ENCODE results near the gene LRRC36. TPM values are rescaled to one million over a fixed set of nuclear protein-coding genes. Genes with fewer than 3 reads are reported as not detected.
A peak's percentile ranks its signal among the peaks of the same experiment; 100 is the strongest.

The LRRC36 gene
- total and polyA plus RNA-seq, 10 of the 15 experiments (the other 5 are each of a cell fraction or from before 2014, with no cell fraction given), result 0.45 to 2.0 (median 0.75) TPM; not detected in 1

DNA sequence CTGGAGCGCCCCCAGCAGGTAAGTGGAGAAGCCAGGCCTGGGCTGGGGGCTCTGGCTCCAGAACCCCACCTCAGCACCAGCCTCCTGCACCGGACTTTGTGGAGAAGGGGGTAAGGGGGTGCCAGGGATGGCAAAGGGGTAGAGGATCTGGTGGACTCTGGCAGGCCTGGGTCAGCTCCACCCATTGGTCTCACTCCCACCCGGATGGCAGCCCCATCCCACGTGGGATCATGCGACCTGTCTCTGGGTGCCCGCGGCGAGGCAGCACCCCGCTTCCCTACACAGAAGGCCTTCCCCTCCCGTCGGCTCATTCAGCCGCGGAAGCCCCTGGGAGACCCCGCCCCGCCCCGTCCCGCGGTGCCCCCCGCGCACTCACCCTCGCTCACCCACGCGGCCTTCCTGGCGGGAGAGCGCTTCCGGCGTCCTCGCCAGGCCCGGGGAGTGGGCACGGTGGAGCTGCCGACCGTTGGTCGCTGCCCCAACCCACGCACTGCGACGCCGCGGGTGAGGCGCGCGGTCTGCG, 47.8 kb upstream of the LRRC36 start:
- Histone ChIP-seq H3K4me3 (peak overlapping the region; percentile 74), H3K27me3 (replicated peaks in 1 of 2; ENCODE audit: control insufficient read depth in 2 of 2, insufficient read depth in 2 of 2, low read length in 1 of 2) (no peaks in the 10 kb centered on the region), H3K27ac (ENCODE audit: control insufficient read depth, insufficient read depth) (peak overlapping the region; percentile 6; the same call in 1 of the 2 replicates), H3K36me3 (ENCODE audit: control insufficient read depth in 2 of 2, insufficient read depth in 2 of 2, low read length in 1 of 2) (no peaks in the 10 kb centered on the region; a peak in 1 of 4 replicates), H3K9me3 (replicated peaks; ENCODE audit: control insufficient read depth, insufficient read depth, low read length) (no peaks in the 10 kb centered on the region), H2AFZ (ENCODE audit: control insufficient read depth, low read depth, low read length) (peak overlapping the region; percentile 69), H4K20me1 (ENCODE audit: control insufficient read depth, insufficient read depth) (no peaks in the 10 kb centered on the region), H3K4me1 (ENCODE audit: control insufficient read depth, insufficient read depth, low read length) (peaks cover 4% of the 10 kb centered on the region; the same call in 1 of the 2 replicates), H3K4me2 (ENCODE audit: control insufficient read depth, insufficient read depth) (peak overlapping the region; percentile 91), H3K9ac (ENCODE audit: control insufficient read depth, insufficient read depth, low read length) (peak overlapping the region; percentile 62), H3K79me2 (ENCODE audit: control insufficient read depth, insufficient read depth, low read length) (0 out of 2 replicates have a peak, but pooled peaks cover 2% of the 10 kb centered on the region)
- TF ChIP-seq IKZF2 (IDR thresholded peaks at IDR 0.05) (0 out of 4 replicates have a peak, but pooled peaks of 1 of the 2 experiments have one; percentile 4), SPI1 (IDR thresholded peaks at IDR 0.05; ENCODE audit: borderline replicate concordance, insufficient read depth, low read depth, low read length) (no peak), CBX3 (IDR thresholded peaks at IDR 0.05; ENCODE audit: borderline replicate concordance, low read depth) (no peak), EGR1 (IDR thresholded peaks at IDR 0.05; ENCODE audit: borderline replicate concordance in 1 of 2, low read depth in 2 of 2, low read length in 2 of 2) (peak in 1 of 2 experiments; percentile 38; a peak in 1 of 3 replicates), SMC3 (IDR thresholded peaks at IDR 0.05; ENCODE audit: borderline replicate concordance, low read length) (0 out of 2 replicates have a peak, but pooled peaks have one; percentile 3), PAX5 (IDR thresholded peaks at IDR 0.05; ENCODE audit: borderline replicate concordance, low read depth, low read length) (no peak), NBN (IDR thresholded peaks at IDR 0.05) (0 out of 2 replicates have a peak, but pooled peaks have one; percentile 18), CREB1 (IDR thresholded peaks at IDR 0.05; ENCODE audit: low read depth) (no peak), RUNX3 (IDR thresholded peaks at IDR 0.05; ENCODE audit: low read length) (no peak)
- TF ChIP-seq, protein P1, sequence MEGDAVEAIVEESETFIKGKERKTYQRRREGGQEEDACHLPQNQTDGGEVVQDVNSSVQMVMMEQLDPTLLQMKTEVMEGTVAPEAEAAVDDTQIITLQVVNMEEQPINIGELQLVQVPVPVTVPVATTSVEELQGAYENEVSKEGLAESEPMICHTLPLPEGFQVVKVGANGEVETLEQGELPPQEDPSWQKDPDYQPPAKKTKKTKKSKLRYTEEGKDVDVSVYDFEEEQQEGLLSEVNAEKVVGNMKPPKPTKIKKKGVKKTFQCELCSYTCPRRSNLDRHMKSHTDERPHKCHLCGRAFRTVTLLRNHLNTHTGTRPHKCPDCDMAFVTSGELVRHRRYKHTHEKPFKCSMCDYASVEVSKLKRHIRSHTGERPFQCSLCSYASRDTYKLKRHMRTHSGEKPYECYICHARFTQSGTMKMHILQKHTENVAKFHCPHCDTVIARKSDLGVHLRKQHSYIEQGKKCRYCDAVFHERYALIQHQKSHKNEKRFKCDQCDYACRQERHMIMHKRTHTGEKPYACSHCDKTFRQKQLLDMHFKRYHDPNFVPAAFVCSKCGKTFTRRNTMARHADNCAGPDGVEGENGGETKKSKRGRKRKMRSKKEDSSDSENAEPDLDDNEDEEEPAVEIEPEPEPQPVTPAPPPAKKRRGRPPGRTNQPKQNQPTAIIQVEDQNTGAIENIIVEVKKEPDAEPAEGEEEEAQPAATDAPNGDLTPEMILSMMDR (IDR thresholded peaks at IDR 0.05 in 2 of 3, conservative IDR thresholded peaks at IDR 0.05 in 1 of 3; ENCODE audit: control insufficient read depth in 2 of 3, extremely low read depth in 1 of 3, insufficient read depth in 1 of 3, low read depth in 3 of 3, low read length in 3 of 3), result peak; percentile 31 to 41 (median 41)
- TF ChIP-seq, protein P2, sequence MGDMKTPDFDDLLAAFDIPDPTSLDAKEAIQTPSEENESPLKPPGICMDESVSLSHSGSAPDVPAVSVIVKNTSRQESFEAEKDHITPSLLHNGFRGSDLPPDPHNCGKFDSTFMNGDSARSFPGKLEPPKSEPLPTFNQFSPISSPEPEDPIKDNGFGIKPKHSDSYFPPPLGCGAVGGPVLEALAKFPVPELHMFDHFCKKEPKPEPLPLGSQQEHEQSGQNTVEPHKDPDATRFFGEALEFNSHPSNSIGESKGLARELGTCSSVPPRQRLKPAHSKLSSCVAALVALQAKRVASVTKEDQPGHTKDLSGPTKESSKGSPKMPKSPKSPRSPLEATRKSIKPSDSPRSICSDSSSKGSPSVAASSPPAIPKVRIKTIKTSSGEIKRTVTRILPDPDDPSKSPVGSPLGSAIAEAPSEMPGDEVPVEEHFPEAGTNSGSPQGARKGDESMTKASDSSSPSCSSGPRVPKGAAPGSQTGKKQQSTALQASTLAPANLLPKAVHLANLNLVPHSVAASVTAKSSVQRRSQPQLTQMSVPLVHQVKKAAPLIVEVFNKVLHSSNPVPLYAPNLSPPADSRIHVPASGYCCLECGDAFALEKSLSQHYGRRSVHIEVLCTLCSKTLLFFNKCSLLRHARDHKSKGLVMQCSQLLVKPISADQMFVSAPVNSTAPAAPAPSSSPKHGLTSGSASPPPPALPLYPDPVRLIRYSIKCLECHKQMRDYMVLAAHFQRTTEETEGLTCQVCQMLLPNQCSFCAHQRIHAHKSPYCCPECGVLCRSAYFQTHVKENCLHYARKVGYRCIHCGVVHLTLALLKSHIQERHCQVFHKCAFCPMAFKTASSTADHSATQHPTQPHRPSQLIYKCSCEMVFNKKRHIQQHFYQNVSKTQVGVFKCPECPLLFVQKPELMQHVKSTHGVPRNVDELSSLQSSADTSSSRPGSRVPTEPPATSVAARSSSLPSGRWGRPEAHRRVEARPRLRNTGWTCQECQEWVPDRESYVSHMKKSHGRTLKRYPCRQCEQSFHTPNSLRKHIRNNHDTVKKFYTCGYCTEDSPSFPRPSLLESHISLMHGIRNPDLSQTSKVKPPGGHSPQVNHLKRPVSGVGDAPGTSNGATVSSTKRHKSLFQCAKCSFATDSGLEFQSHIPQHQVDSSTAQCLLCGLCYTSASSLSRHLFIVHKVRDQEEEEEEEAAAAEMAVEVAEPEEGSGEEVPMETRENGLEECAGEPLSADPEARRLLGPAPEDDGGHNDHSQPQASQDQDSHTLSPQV (IDR thresholded peaks at IDR 0.05), result no peak
- TF ChIP-seq, protein P3, sequence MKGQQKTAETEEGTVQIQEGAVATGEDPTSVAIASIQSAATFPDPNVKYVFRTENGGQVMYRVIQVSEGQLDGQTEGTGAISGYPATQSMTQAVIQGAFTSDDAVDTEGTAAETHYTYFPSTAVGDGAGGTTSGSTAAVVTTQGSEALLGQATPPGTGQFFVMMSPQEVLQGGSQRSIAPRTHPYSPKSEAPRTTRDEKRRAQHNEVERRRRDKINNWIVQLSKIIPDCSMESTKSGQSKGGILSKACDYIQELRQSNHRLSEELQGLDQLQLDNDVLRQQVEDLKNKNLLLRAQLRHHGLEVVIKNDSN (IDR thresholded peaks at IDR 0.05; ENCODE audit: borderline replicate concordance, extremely low read length, insufficient read depth, low read depth, low read length), result peak; percentile 9
- TF ChIP-seq, protein P4, sequence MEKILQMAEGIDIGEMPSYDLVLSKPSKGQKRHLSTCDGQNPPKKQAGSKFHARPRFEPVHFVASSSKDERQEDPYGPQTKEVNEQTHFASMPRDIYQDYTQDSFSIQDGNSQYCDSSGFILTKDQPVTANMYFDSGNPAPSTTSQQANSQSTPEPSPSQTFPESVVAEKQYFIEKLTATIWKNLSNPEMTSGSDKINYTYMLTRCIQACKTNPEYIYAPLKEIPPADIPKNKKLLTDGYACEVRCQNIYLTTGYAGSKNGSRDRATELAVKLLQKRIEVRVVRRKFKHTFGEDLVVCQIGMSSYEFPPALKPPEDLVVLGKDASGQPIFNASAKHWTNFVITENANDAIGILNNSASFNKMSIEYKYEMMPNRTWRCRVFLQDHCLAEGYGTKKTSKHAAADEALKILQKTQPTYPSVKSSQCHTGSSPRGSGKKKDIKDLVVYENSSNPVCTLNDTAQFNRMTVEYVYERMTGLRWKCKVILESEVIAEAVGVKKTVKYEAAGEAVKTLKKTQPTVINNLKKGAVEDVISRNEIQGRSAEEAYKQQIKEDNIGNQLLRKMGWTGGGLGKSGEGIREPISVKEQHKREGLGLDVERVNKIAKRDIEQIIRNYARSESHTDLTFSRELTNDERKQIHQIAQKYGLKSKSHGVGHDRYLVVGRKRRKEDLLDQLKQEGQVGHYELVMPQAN (conservative IDR thresholded peaks at IDR 0.05), result no peak
- in situ Hi-C loops (cut with MboI) (no loop called here), intact Hi-C loops (cut with micrococcal nuclease; ENCODE audit: unreplicated experiment) (loop anchor here (1.0 to 5.0 kb wide), 3 partner anchors 48 to 118 kb away; partner anchors contain the start of genes KCTD19 and LRRC36)
- no TSS peak for BruUV-seq (replicated peaks)
- ChIA-PET RAD21 (ENCODE audit: unreplicated experiment) (interaction anchor here (1.0 to 2.3 kb wide), 8 partner anchors 18 to 124 kb away, joined by 3 to 9 read pairs (median 4); partner anchors contain the start of gene TMEM208), CTCF (interaction anchor here (0.7 to 3.0 kb wide), 15 partner anchors 12 to 121 kb away, joined by 3 to 23 read pairs (median 4); partner anchors contain the start of genes FHOD1 and SLC9A5), SMC1A (ENCODE audit: uncharacterized antibody, unreplicated experiment) (interaction anchor here (1.3 to 3.6 kb wide), 3 partner anchors 18 to 60 kb away, joined by 4 to 16 read pairs (median 6); no protein-coding TSS in a partner anchor), POLR2A (no interaction called here)
- WGBS (ENCODE audit: insufficient coverage, insufficient replicate concordance, low lambda C conversion rate, missing lambda C conversion rate), result under 1% methylated on average over 16 of the region's 42 CpGs
- ATAC-seq (peak; percentile 74), DNase-seq (ENCODE audit: low read depth, low spot score) (no peak), FAIRE-seq (peak; percentile 91)
